NAMALWA (cell line): ENCODE results near the gene TDRD9.

Experiments
- DNase-seq: peaks from one replicate; pipeline ENCODE4 v3.0.0-alpha.2; 2015; ENCODE audit warnings: low spot score

TDRD9 gene

DNA sequence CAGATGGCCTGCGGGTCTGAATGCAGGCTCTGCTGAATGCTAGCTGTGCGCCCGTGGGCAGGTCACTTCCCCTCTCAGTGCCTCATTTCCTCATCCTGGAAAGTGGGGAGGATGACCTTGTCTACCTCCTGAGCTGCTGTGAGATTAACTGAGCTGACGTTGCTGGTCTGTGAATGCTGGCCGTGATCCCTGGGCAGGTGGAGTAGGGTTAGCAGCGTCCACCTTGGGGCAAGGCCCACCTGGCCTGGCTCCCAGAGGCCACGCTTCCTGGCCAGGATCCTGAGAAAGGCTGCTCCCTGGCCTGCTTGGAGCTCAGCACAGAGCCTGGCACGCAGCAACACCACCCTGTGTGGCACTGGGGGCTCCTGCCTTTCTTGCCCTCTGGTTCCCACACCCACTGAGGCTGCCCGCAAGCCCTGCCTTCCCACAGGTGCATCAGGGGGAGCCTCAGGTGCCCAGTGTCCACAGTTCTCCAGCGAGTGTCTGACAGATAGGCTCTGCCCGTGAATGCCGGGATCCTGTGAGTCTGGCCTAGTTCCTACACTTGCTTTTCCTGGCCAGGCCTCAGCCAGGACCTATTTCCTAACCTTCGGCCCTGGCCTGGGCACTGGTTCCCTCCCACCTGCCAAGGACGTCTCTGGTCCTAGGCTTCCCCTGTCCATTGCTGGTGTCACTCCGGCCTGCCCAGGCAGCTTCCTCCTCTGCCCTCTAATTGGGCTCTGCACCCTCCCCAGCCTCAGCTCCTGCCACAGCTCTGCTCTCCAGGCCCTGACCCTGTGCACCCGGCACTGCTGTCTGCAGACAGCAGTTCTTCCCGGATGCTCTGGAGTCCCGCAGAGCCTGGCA lies 37.2 kb upstream of the TDRD9 start:
- no peak for DNase-seq

DNA sequence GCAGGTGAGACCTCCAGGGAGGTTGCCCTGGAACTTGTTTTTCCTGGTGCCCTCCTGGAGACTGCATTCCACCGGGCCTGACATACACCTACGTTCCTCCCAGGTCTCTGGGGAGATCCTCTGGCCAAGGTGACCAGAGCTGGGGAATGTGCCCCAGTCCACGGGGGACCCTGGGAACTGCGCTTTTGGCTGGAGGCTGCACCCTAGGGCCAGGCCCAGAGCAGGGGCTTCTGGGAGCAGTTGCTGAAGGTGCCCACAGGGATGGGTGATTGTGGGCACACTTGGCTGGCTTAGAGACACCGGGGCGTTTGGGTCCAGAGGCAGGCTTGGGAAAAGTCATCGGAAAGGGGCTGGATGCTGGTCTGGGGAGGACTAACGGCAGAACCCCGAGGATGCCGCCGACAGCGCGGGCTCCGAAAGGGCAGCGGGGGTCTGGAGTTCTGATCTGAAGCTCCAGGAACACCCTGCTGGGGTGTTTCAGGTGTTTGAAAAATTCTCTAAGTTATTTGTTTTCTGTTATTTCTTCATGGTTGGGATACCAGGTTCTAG lies 36.5 kb upstream of the TDRD9 start:
- no peak for DNase-seq

DNA sequence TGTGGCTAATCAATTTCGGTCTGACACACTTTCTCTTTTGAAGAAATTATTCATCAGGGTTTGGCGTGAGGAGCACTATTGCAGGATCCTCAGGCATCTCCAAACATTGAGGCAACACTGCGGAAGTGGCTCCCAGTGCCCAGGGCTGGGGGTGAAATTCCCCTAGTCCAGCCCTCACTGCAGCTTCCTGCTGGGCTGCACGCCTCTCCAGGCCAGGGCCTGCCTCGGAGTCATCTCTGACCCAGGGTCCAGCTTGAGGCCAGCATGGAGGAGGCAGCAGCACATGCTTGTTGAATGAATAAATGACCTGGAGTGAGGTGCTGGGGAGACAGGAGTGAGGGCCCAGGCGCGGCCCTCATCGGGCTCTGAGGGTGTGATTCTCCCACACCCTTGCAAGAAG lies 36.0 kb upstream of the TDRD9 start:
- no peak for DNase-seq

DNA sequence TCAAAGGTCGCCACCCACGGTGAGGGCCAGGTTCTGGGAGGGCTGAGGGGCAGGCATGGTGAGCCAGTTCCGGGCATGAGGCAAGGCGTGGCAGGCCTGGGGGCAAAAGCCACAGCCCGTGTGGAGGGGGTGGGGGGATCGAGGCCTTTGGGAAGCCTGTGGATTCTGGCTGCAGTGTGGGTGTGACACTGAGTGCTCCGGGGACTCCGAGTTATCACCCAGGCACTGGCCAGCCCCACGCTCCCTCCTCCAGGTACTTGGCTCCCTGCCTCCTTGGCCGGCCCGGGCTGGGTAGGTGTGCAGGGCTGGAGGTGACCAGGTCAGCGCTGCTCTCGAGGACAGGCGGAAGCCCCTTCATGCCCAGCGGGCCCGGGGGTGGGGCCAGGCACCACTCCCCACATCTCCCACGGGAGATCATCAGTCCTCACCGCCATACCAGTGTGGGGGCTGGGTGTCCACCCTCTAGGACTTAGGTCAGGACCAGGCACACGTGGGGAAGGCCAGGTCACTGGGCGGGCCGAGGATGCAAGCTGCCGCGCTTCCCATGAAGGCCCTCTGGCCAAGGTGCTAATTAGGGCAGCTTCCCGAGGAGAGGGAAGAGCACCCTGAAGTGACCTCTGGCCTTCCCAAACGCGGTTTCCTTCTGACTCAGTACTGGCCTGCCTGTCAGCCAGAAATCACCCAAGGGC lies 34.1 kb upstream of the TDRD9 start:
- no peak for DNase-seq

DNA sequence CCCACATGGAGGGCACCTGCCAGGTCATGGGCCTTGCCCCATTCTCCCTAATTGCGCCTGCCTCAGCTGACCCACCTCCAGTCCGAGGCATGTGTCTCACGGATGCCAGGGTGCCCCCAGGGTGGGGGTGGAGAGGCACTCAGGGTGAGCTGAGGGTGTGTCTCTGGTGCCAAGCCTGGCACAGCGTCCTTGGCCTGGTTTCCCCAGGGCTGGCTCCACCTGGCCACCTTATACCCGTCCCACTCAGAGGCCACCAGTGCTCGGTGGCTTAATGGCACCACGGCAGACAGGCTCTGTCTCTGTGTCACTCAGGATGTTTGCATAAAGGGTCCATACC lies 33.6 kb upstream of the TDRD9 start:
- DNase-seq = no peak

DNA sequence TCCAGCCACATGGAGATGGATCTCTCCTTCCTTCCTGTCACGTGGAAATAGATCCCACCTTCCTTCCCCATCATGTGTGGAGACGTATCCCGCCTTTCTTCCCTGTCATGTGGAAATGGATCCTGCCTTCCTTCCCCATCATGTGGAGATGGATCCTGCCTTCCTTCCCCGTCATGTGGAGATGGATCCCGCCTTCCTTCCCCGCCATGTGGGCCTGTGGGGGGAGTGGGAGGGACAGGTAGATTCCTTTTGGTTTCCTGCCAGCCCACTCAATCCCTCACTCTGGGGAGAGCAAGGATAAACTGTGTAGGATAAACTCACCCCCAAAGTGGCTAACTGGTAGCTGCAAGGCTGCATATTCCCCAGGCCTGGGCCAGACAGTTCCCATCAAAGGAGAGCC lies 31.7 kb upstream of the TDRD9 start:
- no peak for DNase-seq

DNA sequence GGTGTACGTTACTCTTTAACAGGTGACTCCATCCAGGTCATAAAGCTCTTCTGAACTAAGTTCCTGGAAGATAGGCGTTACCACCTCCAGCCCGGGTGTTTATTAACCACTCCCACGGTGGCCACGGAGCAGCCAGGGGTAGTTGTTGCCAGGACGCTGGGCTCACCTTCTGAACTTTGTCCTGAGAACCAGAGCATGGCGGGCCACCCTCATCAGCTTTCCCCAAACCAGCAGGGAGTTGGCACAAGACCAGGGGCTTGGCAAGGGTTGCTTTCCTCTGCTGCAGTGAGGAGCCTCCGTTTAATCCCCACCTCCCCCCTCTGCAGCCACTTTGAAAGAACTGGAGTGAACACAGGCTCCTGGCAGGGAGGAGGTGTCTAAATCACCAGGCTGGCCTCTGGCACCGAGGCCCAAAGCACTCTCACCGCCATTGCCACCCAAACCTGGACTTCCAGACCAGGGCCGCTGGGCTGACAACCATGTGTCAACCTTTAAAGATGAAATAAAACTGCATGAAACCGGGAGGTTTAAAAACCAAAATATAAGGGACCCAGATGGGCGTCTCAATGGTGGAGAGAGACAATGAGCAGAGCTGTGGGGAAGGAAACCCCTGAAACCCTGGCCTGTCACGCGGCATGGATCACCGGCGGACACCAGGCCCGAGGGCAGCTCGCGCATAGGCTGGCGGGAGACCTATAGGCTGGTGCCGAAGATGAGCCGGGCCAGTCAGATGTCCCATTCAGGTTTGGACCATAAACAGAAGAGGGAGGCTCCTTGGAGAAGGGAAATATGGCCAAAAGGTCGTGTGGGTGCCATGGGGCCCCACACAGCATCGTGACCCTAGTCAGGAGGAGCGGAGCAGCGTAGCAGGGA lies 30.9 kb upstream of the TDRD9 start:
- no peak for DNase-seq

GRCh38 chr14:103898204-103898603 lies 30.1 kb upstream of the TDRD9 start:
- DNase-seq = no peak

DNA sequence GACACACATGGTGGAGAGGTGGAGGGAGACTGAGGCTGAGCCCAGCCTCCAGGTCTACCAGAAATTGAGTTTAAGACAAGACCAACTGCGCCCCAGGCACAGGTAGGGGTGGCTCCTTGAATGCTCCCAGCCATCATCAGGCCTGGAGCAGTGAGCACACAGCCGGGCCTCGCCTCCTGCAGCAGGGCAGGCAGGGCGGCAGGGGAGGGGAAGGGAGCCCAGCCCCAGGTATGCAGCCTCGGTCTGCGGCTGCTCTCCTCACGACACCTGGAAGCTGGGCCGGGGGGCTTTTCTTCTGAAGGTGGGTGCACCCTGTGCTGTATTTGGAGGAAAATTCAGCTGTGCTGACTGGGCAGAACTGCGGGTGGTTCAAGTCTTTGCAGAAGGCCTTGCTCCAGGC lies 29.5 kb upstream of the TDRD9 start:
- no peak for DNase-seq

DNA sequence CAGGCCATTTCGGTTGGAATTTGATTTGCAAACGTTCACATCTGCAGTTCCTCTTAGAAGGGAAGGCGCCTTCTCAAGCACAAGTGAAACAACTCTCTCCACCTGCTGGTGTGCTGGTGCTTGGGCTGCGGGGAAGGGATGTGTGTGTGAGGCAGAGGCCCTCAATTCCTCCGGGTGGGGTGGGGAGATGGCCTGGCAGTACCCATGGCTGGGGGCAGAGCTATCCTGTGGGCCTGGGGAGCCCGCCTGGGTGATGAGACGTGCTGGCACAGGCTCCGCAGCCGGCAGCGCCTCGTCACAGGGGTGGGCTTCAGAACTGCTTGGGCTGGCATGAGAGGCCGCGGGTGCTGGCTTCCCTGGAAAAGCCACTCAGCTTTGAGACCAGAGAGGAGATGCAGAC lies 28.9 kb upstream of the TDRD9 start:
- DNase-seq = peak; percentile 40

GRCh38 chr14:103899833-103900232 lies 28.4 kb upstream of the TDRD9 start:
- DNase-seq = no peak

GRCh38 chr14:103904493-103905107 lies 23.7 kb upstream of the TDRD9 start:
- DNase-seq = no peak

- peak; percentile 15 for DNase-seq
Observed at GRCh38 chr14:103905842-103906456, 22.3 kb upstream of the TDRD9 start.

GRCh38 chr14:103908580-103908979 lies 19.7 kb upstream of the TDRD9 start:
- no peak for DNase-seq

DNA sequence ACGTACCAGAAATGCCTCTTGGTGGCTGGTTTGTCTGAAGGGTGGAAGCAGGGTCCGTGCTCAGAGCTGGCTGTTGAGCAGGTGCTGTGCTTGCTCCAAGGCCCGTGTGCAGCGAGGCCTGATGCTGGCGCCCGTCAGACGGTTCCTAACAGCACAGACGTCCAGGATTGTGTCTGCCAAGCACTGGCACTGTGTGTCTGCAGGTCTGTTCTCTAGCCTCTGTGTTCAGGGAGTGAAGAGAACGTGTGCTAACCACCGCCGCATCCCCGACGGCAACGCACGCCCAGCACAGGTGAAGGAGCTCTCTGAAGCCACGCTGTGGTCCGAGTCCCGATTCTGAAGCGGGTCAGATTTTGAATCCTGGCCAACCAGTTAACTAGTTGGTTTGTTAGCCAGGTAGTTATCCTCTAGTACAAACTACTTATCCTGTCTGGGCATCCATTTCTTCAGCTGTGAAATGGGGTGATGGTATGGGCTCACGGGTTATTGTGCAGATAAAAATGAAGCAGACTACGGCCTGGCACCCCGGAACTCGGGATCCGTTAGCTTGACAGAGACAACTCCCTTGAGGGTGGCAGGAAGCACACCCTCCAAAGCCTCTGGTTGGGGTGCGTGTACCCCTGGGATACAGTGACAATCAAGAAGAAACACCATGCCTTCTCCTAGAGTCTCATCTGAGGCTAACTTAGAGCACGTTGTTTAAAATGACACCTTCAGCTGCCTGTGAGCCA lies 18.6 kb upstream of the TDRD9 start:
- no peak for DNase-seq

DNA sequence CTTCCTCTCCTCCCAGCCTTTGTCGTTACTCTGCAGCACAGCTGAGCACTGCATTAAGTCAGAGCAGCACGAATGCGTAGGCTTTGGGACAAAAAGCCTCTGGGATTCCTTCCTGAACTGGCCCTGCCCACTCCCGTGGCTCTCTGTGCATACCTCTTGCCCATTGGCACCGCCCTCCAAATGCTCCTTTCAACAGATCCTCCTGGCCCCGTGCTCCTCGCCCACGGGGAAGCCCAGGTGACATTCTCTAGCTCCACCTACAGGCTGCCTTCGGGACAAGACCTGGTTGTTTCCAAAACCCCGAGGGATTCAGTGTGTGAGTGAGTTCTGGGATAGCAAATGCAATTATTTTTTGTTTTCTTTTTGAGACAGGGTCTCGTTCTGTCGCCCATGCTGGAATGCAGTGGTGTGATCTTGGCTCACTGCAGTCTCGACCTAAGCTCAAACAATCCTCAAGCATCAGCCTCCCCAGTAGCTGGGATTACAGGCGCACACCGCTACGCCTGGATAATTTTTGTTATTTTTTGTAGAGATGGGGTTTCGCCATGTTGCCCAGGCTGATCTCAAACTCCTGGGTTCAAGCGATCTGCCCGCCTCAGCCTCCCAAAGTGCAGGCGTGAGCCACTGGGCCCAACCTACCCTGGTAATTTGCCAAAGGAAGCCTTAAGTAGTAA lies 17.9 kb upstream of the TDRD9 start:
- peak; percentile 77 for DNase-seq

GRCh38 chr14:103910984-103911383 lies 17.3 kb upstream of the TDRD9 start:
- DNase-seq = no peak

DNA sequence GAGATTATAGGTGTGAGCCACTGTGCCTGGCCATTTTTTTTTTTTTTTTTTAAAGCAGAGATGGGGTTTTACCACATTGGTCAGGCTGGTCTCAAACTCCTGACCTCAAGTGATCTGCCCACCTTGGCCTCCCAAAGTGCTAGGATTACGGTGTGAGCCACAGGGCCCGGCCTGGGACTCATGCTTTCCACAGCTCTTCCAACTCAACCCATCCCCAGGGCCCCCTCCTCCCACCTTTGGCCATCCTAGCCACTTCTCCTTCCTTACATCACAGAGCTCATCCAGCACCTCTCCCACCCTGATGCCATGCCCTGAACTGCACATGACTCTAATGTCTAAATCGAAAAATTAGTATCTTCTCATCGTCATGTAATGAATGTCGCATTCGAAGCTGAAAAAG lies 12.6 kb upstream of the TDRD9 start:
- no peak for DNase-seq

DNA sequence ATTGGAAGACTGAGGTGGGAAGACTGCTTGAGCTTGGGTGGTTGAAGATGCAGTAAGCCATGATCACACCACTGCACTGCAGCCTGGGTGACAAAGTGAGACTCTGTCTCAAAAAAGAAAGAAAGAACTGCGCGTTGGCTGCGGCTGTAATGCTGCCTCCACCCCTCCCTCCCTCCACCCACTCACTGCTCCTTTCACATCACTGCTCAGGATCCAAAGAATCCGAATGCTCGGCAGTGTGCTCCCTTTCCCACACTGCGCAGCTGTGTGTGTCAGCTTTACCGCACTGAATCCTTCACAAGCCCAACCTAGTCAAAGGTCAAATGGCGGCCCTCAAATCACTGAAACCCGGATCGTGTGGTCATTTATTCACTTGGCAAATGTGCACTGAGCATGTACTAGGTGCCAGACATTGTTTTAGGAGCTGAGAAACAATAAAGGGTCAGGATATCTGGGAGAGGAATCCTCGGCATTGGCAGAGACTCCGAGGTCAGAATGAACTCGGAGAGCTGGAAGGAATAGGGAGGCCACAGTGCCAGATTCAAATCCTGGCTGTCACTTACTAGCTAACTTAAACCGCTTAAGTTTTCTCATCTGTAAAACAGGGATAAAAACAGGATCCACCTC lies 11.5 kb upstream of the TDRD9 start:
- DNase-seq = no peak
